HCT116 (cell line): ENCODE results near the gene GNAI1. TPM values are rescaled to one million over a fixed set of nuclear protein-coding genes. Genes with fewer than 3 reads are reported as not detected.

Experiments used
- ATAC-seq: fragments of 200-7000 bp; cut with Tn5 transposase; 2 replicates; pipeline ENCODE4 v1.9.1; 2020; ENCODE audit warnings: mild to moderate bottlenecking, moderate library complexity
- BruUV-seq: library from RNA; stranded (reverse); fragments of 400-500 nt; replicated peaks from 2 replicates; lab custom pipeline; 2021; lab: Mats Ljungman, UMichigan
- CTCF ChIA-PET: fragments of 300-600 bp; sonication (Branson Sonifier 250); formaldehyde crosslinking; loops from one replicate; lab custom pipeline; 2021; ENCODE audit warnings: antibody characterized with exemption; lab: Charles Lee
- POLR2A ChIA-PET: fragments of 300-600, 350-600 bp; sonication (Branson Sonifier 250); formaldehyde crosslinking; loops from one replicate; lab custom pipeline; 2021; ENCODE audit warnings: antibody characterized with exemption; lab: Charles Lee
- RAD21 ChIA-PET, 2 experiments: fragments of 300-600 bp; sonication (Branson Sonifier 250); formaldehyde crosslinking; loops; one replicate each; lab custom pipeline; 2023; ENCODE audit warnings: low total read pairs in 2 of 2; ENCODE audit not compliant: uncharacterized antibody in 2 of 2, unreplicated experiment in 2 of 2, low non-redundant PET in 1 of 2; lab: Charles Lee
- DNase-seq: peaks from one replicate; pipeline ENCODE4 v3.0.0-alpha.2; 2010; ENCODE audit warnings: low read depth, low spot score
- H2AFZ ChIP-seq: fragments of 200-600 bp; shearing (Covaris generic), sonication (generic); 2 replicates; pipeline ENCODE4 v1.6.1; 2017; ENCODE audit warnings: low read depth, mixed run types, mixed read lengths, antibody characterized with exemption, low read length; ENCODE audit not compliant: poor library complexity, severe bottlenecking
- H3K27ac ChIP-seq: 2 replicates; pipeline ENCODE4 v1.5.1; 2012; ENCODE audit warnings: low read depth, low read length
- H3K27me3 ChIP-seq: fragments of 200-600 bp; sonication (generic); 2 replicates; pipeline ENCODE4 v1.6.1; 2016; ENCODE audit warnings: mixed run types, low read length, mixed read lengths; ENCODE audit not compliant: insufficient read depth
- H3K36me3 ChIP-seq, 2 experiments: fragments of 200-500 bp in 1 of 2; fragments of 200-600 bp in 1 of 2; sonication (Bioruptor generic) in 1 of 2; sonication (generic) in 1 of 2; 2 replicates each; pipeline versions ENCODE4 v1.5.1 to v1.6.1; 2014 to 2016; ENCODE audit warnings: low read length in 2 of 2, inconsistent platforms in 1 of 2, mixed read lengths in 1 of 2, mixed run types in 1 of 2; ENCODE audit not compliant: insufficient read depth in 2 of 2, control insufficient read depth in 1 of 2
- H3K4me1 ChIP-seq, 2 experiments: fragments of 200-600 bp in 1 of 2; sonication (generic) in 1 of 2; 2 replicates each; pipeline versions ENCODE4 v1.5.1 to v1.6.1; 2012 to 2017; ENCODE audit warnings: low read length in 2 of 2, inconsistent platforms in 1 of 2, mild to moderate bottlenecking in 1 of 2, mixed read lengths in 1 of 2, mixed run types in 1 of 2, moderate library complexity in 1 of 2; ENCODE audit not compliant: insufficient read depth in 2 of 2, control insufficient read depth in 1 of 2
- H3K4me2 ChIP-seq: fragments of 200-600 bp; sonication (generic); 2 replicates; pipeline ENCODE4 v1.6.1; 2017; ENCODE audit warnings: mixed run types, low read length, mixed read lengths
- H3K4me3 ChIP-seq, 2 experiments: fragments of 200-600 bp in 1 of 2; sonication (generic) in 1 of 2; replicated peaks in 1 of 2; 2 replicates each; pipeline ENCODE4 v1.5.1; 2011 to 2016; ENCODE audit warnings: low read length in 2 of 2, control low read depth in 1 of 2, low read depth in 1 of 2, mild to moderate bottlenecking in 1 of 2, mixed read lengths in 1 of 2, mixed run types in 1 of 2
- H3K79me2 ChIP-seq: fragments of 200-600 bp; sonication (generic); 2 replicates; pipeline ENCODE4 v1.6.1; 2017; ENCODE audit warnings: mild to moderate bottlenecking, mixed run types, low read length, moderate library complexity, mixed read lengths; ENCODE audit not compliant: insufficient read depth
- H3K9ac ChIP-seq: fragments of 200-600 bp; sonication (generic); 2 replicates; pipeline ENCODE4 v1.6.1; 2016; ENCODE audit warnings: low read length, mixed read lengths
- H3K9me2 ChIP-seq: fragments of 200-600 bp; sonication (generic), shearing (Covaris generic); 2 replicates; pipeline ENCODE4 v1.6.1; 2017; ENCODE audit warnings: mixed run types, mild to moderate bottlenecking, moderate library complexity; ENCODE audit not compliant: insufficient read depth
- H3K9me3 ChIP-seq, 2 experiments: fragments of 200-500 bp in 1 of 2; fragments of 200-600 bp in 1 of 2; sonication (Bioruptor generic) in 1 of 2; sonication (generic) in 1 of 2; 2 replicates each; pipeline ENCODE4 v1.6.1; 2014 to 2017; ENCODE audit warnings: low read length in 2 of 2, mixed read lengths in 2 of 2, inconsistent platforms in 1 of 2, low read depth in 1 of 2, mild to moderate bottlenecking in 1 of 2, mixed run types in 1 of 2, moderate library complexity in 1 of 2; ENCODE audit not compliant: control insufficient read depth in 1 of 2, insufficient read depth in 1 of 2
- H4K20me1 ChIP-seq: fragments of 200-600 bp; sonication (generic), shearing (Covaris generic); 2 replicates; pipeline ENCODE4 v1.6.1; 2017; ENCODE audit warnings: mixed run types, mild to moderate bottlenecking, moderate library complexity; ENCODE audit not compliant: insufficient read depth
- CBX3 ChIP-seq: IDR thresholded peaks from 2 replicates; pipeline ENCODE4 v1.6.1; 2012; ENCODE audit warnings: low read depth
- EGR1 ChIP-seq: IDR thresholded peaks from 2 replicates; pipeline ENCODE4 v1.6.1; 2012; ENCODE audit warnings: low read depth
- EZH2phosphoT487 ChIP-seq: fragments of 200-600 bp; IDR thresholded peaks from 2 replicates; pipeline ENCODE4 v1.6.1; 2018; ENCODE audit warnings: antibody characterized with exemption, borderline replicate concordance
- POLR2AphosphoS5 ChIP-seq: IDR thresholded peaks from 2 replicates; pipeline ENCODE4 v1.6.1; 2011; ENCODE audit warnings: mild to moderate bottlenecking, low read depth, low read length, moderate library complexity
- RAD21 ChIP-seq: IDR thresholded peaks from 2 replicates; pipeline ENCODE4 v1.6.1; 2012; ENCODE audit warnings: low read depth, mild to moderate bottlenecking
- ZFX ChIP-seq: fragments of 450-650 bp; IDR thresholded peaks from 2 replicates; pipeline ENCODE4 v1.6.1; 2017
- intact Hi-C: fragments of 100-400 bp; cut with micrococcal nuclease; formaldehyde crosslinking; loops from 2 replicates; pipeline ENCODE4 v1.10.0; 2022
- total RNA-seq: library from RNA; stranded (reverse); gene quantifications from one replicate; pipeline ENCODE4 v1.2.1, GENCODE V29; 2021; ENCODE audit not compliant: unreplicated experiment
- TF ChIP-seq, protein P1 (sequence below): IDR thresholded peaks from 2 replicates; pipeline ENCODE4 v1.6.1; 2011; ENCODE audit warnings: mild to moderate bottlenecking, low read length, moderate library complexity; ENCODE audit not compliant: insufficient replicate concordance; ENCODE audit errors: extremely low read depth

The GNAI1 gene
- total RNA-seq, 1 experiment from 2014 or later, result 148 TPM

DNA sequence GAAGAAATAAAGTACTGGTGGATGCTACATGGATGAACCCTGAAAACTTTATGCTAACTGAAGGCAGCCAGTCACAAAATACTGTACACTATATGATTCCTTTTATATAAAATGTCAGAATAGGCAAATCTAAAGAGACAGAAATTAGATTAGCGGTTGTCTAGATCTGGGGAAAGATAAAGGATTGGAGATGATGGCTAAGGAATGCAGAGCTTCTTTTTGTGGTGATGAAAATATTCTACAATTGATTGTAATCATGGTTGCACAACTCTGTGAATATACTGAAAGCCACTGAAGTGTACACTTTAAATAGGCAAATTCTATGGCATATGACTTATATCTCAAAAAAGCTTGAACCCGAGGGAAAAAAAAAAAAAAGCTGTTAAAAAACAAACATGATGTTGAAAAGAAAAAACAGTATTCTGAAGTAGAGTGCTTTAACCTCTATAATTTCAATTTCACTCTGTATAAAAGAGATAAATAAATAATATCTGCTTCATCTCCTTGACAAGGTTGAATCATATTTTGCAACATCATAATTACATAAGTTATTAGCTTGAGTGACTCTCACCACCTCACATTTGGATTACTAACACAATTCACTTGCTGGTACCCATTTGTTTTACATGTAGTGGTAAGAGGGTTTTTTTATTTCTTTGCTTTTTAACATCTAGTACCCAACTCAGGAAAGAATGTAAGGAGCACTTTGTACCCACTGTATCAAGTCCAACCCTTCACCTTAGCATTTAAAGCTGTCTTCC is 2.8 kb upstream of the GNAI1 start:
- TF ChIP-seq RAD21 (no peak), POLR2AphosphoS5 (no peak), EGR1 (no peak), CBX3 (no peak), EZH2phosphoT487 (no peak), ZFX (no peak)
- TF ChIP-seq, protein P1, sequence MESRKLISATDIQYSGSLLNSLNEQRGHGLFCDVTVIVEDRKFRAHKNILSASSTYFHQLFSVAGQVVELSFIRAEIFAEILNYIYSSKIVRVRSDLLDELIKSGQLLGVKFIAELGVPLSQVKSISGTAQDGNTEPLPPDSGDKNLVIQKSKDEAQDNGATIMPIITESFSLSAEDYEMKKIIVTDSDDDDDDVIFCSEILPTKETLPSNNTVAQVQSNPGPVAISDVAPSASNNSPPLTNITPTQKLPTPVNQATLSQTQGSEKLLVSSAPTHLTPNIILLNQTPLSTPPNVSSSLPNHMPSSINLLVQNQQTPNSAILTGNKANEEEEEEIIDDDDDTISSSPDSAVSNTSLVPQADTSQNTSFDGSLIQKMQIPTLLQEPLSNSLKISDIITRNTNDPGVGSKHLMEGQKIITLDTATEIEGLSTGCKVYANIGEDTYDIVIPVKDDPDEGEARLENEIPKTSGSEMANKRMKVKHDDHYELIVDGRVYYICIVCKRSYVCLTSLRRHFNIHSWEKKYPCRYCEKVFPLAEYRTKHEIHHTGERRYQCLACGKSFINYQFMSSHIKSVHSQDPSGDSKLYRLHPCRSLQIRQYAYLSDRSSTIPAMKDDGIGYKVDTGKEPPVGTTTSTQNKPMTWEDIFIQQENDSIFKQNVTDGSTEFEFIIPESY, result no peak
- no peaks in the 10 kb centered on the region for H3K27me3 ChIP-seq
- H3K4me2 ChIP-seq, result no peak overlapping the region
- ChIA-PET CTCF (no interaction called here), RAD21 (no interaction called here), POLR2A (no interaction called here)
- no peak for DNase-seq
- BruUV-seq, result no TSS peak
- peaks cover 3% of the 10 kb centered on the region; the same call in 1 of the 2 replicates for H4K20me1 ChIP-seq
- no peaks in the 10 kb centered on the region for H3K36me3 ChIP-seq
- no peaks in the 10 kb centered on the region for H3K9me2 ChIP-seq
- peaks cover 21 to 33% of the 10 kb centered on the region in 2 experiments for H3K4me1 ChIP-seq
- H3K9me3 ChIP-seq, result no peaks in the 10 kb centered on the region
- no peak overlapping the region for H3K4me3 ChIP-seq
- H3K27ac ChIP-seq, result no peak overlapping the region
- peak overlapping the region; percentile 29 for H2AFZ ChIP-seq
- intact Hi-C loops, result loop anchor here (5.0 kb wide), 1 partner anchor 35 kb away; no protein-coding TSS in a partner anchor
- H3K79me2 ChIP-seq, result peaks cover 22% of the 10 kb centered on the region
- no peak for ATAC-seq
- no peak overlapping the region for H3K9ac ChIP-seq
